Measurements from ENCODE around the gene SALL3.

DNA sequence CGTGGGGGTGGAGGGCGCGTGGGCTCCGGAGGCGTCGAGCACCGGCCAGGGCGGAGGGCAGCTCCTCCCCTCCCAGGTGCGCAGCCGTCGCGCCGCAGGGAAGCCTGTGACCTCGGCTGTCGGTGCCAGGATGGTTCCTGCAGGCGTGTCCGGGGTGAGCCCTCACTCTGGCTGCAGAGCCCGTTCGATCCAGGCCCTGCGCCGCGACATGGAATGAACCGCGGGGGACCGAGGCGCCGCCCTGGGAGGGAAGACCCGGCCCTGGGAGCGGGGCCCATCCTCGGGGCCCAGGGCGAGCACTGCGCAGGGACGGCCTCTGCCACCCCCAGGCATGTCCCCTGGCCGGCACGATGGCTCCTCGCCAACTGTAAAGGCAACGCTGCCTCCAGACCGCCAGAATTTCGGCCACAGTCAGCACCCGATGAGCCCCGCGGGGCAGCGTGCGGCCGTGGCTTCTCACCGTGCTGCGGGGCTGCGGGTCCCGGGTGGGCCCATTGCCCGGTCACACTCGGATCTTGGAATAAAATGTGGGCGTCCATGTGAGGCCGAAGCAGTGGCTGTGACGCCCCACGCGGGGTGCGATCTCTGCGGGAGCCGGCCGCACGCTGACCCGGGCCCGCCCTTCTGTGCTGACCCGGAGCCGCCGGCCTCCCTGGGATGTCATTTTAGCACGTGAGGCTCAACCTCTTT, 26.6 kb downstream of the SALL3 start:
- TF ChIP-seq, protein P1, sequence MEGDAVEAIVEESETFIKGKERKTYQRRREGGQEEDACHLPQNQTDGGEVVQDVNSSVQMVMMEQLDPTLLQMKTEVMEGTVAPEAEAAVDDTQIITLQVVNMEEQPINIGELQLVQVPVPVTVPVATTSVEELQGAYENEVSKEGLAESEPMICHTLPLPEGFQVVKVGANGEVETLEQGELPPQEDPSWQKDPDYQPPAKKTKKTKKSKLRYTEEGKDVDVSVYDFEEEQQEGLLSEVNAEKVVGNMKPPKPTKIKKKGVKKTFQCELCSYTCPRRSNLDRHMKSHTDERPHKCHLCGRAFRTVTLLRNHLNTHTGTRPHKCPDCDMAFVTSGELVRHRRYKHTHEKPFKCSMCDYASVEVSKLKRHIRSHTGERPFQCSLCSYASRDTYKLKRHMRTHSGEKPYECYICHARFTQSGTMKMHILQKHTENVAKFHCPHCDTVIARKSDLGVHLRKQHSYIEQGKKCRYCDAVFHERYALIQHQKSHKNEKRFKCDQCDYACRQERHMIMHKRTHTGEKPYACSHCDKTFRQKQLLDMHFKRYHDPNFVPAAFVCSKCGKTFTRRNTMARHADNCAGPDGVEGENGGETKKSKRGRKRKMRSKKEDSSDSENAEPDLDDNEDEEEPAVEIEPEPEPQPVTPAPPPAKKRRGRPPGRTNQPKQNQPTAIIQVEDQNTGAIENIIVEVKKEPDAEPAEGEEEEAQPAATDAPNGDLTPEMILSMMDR (IDR thresholded peaks at IDR 0.05): no peak
- TF ChIP-seq POLR2A (IDR thresholded peaks at IDR 0.05): no peak
